Measurements from ENCODE around the gene EYA4. TPM values are rescaled to one million over a fixed set of nuclear protein-coding genes. Genes with fewer than 3 reads are reported as not detected.

The EYA4 gene
- total and polyA plus RNA-seq, 3 donors from 2014 or later = 8.1 to 11.3 (median 10.7) TPM

GRCh38 chr6:133301835-133302234 lies 60.7 kb downstream of the EYA4 start:
- Histone ChIP-seq H3K27me3 (no peaks in the 10 kb centered on the region), H3K9me3 (no peaks in the 10 kb centered on the region), H3K4me1 (no peaks in the 10 kb centered on the region), H3K27ac (no peak overlapping the region), H3K4me3 (no peak overlapping the region), H3K36me3 (ENCODE audit: low read depth, missing control alignments) (no peaks in the 10 kb centered on the region)
- intact Hi-C loops (cut with DNase I; ENCODE audit: low total_unique reads) = no loop called here
- TF ChIP-seq POLR2A (IDR thresholded peaks at IDR 0.05) (no peak), CTCF (IDR thresholded peaks at IDR 0.05) (no peak)
- WGBS, 2 donors = 88 to 94% methylated on average over 5 of the region's 5 CpGs
- DNase-seq = no peak

GRCh38 chr6:133306931-133307330 lies 65.8 kb downstream of the EYA4 start:
- Histone ChIP-seq H3K9me3 (no peaks in the 10 kb centered on the region), H3K4me3 (no peak overlapping the region), H3K4me1 (no peaks in the 10 kb centered on the region), H3K36me3 (ENCODE audit: low read depth, missing control alignments) (no peaks in the 10 kb centered on the region), H3K27me3 (no peaks in the 10 kb centered on the region), H3K27ac (no peak overlapping the region)
- DNase-seq = no peak
- TF ChIP-seq POLR2A (IDR thresholded peaks at IDR 0.05) (no peak), CTCF (IDR thresholded peaks at IDR 0.05) (no peak)
- 69% methylated on average over 5 of the region's 5 CpGs for WGBS, 2 donors
- intact Hi-C loops (cut with DNase I; ENCODE audit: low total_unique reads) = no loop called here

GRCh38 chr6:133309579-133309978 lies 68.4 kb downstream of the EYA4 start:
- Histone ChIP-seq H3K4me3 (no peak overlapping the region), H3K36me3 (ENCODE audit: low read depth, missing control alignments) (no peaks in the 10 kb centered on the region), H3K9me3 (no peaks in the 10 kb centered on the region), H3K4me1 (no peaks in the 10 kb centered on the region), H3K27ac (no peak overlapping the region), H3K27me3 (no peaks in the 10 kb centered on the region)
- intact Hi-C loops (cut with DNase I; ENCODE audit: low total_unique reads) = no loop called here
- TF ChIP-seq POLR2A (IDR thresholded peaks at IDR 0.05) (no peak), CTCF (IDR thresholded peaks at IDR 0.05) (no peak)
- no peak for DNase-seq
- 91 to 94% methylated on average over 3 of the region's 3 CpGs for WGBS, 2 donors

GRCh38 chr6:133312006-133312405 lies 70.8 kb downstream of the EYA4 start:
- TF ChIP-seq CTCF (IDR thresholded peaks at IDR 0.05) (no peak), POLR2A (IDR thresholded peaks at IDR 0.05) (no peak)
- Histone ChIP-seq H3K27me3 (no peaks in the 10 kb centered on the region), H3K36me3 (ENCODE audit: low read depth, missing control alignments) (no peaks in the 10 kb centered on the region), H3K9me3 (no peaks in the 10 kb centered on the region), H3K27ac (no peak overlapping the region), H3K4me1 (no peaks in the 10 kb centered on the region), H3K4me3 (no peak overlapping the region)
- no peak for DNase-seq
- 88 to 91% methylated on average over 3 of the region's 3 CpGs for WGBS, 2 donors
- intact Hi-C loops (cut with DNase I; ENCODE audit: low total_unique reads) = no loop called here

- no peaks in the 10 kb centered on the region for H3K36me3 ChIP-seq (ENCODE audit: low read depth, missing control alignments)
- H3K4me3 ChIP-seq = no peak overlapping the region
- WGBS, 2 donors = 73 to 96% methylated on average over 1 of the region's 1 CpG
- H3K9me3 ChIP-seq = no peaks in the 10 kb centered on the region
- no peak for DNase-seq
- intact Hi-C loops (cut with DNase I; ENCODE audit: low total_unique reads) = no loop called here
- H3K27me3 ChIP-seq = no peaks in the 10 kb centered on the region
- H3K27ac ChIP-seq = no peak overlapping the region
- TF ChIP-seq POLR2A (IDR thresholded peaks at IDR 0.05) (no peak), CTCF (IDR thresholded peaks at IDR 0.05) (no peak)
- no peaks in the 10 kb centered on the region for H3K4me1 ChIP-seq
These were observed 71.9 kb downstream of the EYA4 start for GRCh38 chr6:133313068-133313467.
